HepG2 (cell line): ENCODE data around the gene ERF. TPM values are rescaled to one million over a fixed set of nuclear protein-coding genes. Genes with fewer than 3 reads are reported as not detected.

Source experiments
- ATAD3A ChIP-seq: sonication (generic); formaldehyde crosslinking; IDR thresholded peaks from 2 replicates; pipeline ENCODE4 v1.4.0; 2020; ENCODE audit warnings: missing genetic modification reagents
- ATF1 ChIP-seq: IDR thresholded peaks from 2 replicates; pipeline ENCODE4 v1.6.1; 2016; ENCODE audit warnings: mild to moderate bottlenecking, control low read depth
- DNMT1 ChIP-seq: sonication (generic); formaldehyde crosslinking; IDR thresholded peaks from 2 replicates; pipeline ENCODE4 v1.5.1; 2020; ENCODE audit warnings: mild to moderate bottlenecking, missing genetic modification reagents
- HNF4A ChIP-seq: sonication (generic); formaldehyde crosslinking; IDR thresholded peaks from 2 replicates; pipeline ENCODE4 v1.4.0; 2020; ENCODE audit warnings: missing genetic modification reagents
- HOXA3 ChIP-seq: sonication (generic); formaldehyde crosslinking; IDR thresholded peaks from 2 replicates; pipeline ENCODE4 v1.5.0; 2020; ENCODE audit warnings: missing genetic modification reagents
- IRF2 ChIP-seq: IDR thresholded peaks from 2 replicates; pipeline ENCODE4 v1.6.1; 2018; ENCODE audit warnings: missing genetic modification reagents, missing compliant biosample characterization
- KAT7 ChIP-seq: IDR thresholded peaks from 2 replicates; pipeline ENCODE4 v1.6.1; 2018; ENCODE audit warnings: borderline replicate concordance, missing compliant biosample characterization
- KMT2B ChIP-seq: IDR thresholded peaks from 2 replicates; pipeline ENCODE4 v1.6.1; 2016; ENCODE audit warnings: missing genetic modification reagents, missing compliant biosample characterization
- MEIS1 ChIP-seq: sonication (generic); formaldehyde crosslinking; IDR thresholded peaks from 2 replicates; pipeline ENCODE4 v1.9.0; 2021; ENCODE audit warnings: mild to moderate bottlenecking, missing genetic modification reagents, moderate library complexity, borderline replicate concordance
- NR2C2 ChIP-seq: sonication (generic); formaldehyde crosslinking; IDR thresholded peaks from 2 replicates; pipeline ENCODE4 v1.4.0; 2020; ENCODE audit warnings: missing genetic modification reagents, mild to moderate bottlenecking, moderate library complexity, borderline replicate concordance
- PAX8 ChIP-seq: sonication (generic); formaldehyde crosslinking; IDR thresholded peaks from 2 replicates; pipeline ENCODE4 v1.8.0; 2022; ENCODE audit warnings: mild to moderate bottlenecking, missing genetic modification reagents, borderline replicate concordance
- PRPF4 ChIP-seq: fragments of 200-400 bp; formaldehyde crosslinking; IDR thresholded peaks from 2 replicates; pipeline ENCODE4 v1.6.1; 2016; ENCODE audit warnings: low read length, low read depth; ENCODE audit not compliant: poor library complexity, severe bottlenecking
- RARG ChIP-seq: sonication (generic); formaldehyde crosslinking; IDR thresholded peaks from 2 replicates; pipeline ENCODE4 v1.4.0; 2020; ENCODE audit warnings: low read depth, mild to moderate bottlenecking, missing genetic modification reagents
- SIX1 ChIP-seq: sonication (generic); formaldehyde crosslinking; IDR thresholded peaks from 2 replicates; pipeline ENCODE4 v1.4.0; 2020; ENCODE audit warnings: missing genetic modification reagents, borderline replicate concordance
- SYNCRIP ChIP-seq: fragments of 200-400 bp; formaldehyde crosslinking; IDR thresholded peaks from 2 replicates; pipeline ENCODE4 v1.6.1; 2018; ENCODE audit warnings: mild to moderate bottlenecking, low read depth, low read length; ENCODE audit not compliant: insufficient read depth
- TEAD3 ChIP-seq: optimal IDR thresholded peaks from 2 replicates; pipeline ENCODE3; 2016; ENCODE audit warnings: borderline replicate concordance
- TOE1 ChIP-seq: sonication (generic); formaldehyde crosslinking; IDR thresholded peaks from 2 replicates; pipeline ENCODE4 v1.4.0; 2020; ENCODE audit warnings: mild to moderate bottlenecking, missing genetic modification reagents
- ZBTB8A ChIP-seq: sonication (generic); formaldehyde crosslinking; IDR thresholded peaks from 2 replicates; pipeline ENCODE4 v1.4.0; 2020; ENCODE audit warnings: mild to moderate bottlenecking, low read depth, missing genetic modification reagents, borderline replicate concordance
- ZIK1 ChIP-seq: sonication (generic); formaldehyde crosslinking; IDR thresholded peaks from 2 replicates; pipeline ENCODE4 v1.5.0; 2020; ENCODE audit warnings: mild to moderate bottlenecking, low read depth, missing genetic modification reagents, borderline replicate concordance
- ZNF292 ChIP-seq: sonication (generic); formaldehyde crosslinking; IDR thresholded peaks from 2 replicates; pipeline ENCODE4 v1.8.1; 2022; ENCODE audit warnings: mild to moderate bottlenecking, low read depth, missing genetic modification reagents, borderline replicate concordance
- ZNF296 ChIP-seq: sonication (generic); formaldehyde crosslinking; conservative IDR thresholded peaks from 2 replicates; pipeline ENCODE4 v1.5.0; 2020; ENCODE audit warnings: mild to moderate bottlenecking, missing genetic modification reagents
- ZNF350 ChIP-seq: sonication (generic); formaldehyde crosslinking; IDR thresholded peaks from 2 replicates; pipeline ENCODE4 v1.4.0; 2020; ENCODE audit warnings: mild to moderate bottlenecking, low read depth, missing genetic modification reagents, borderline replicate concordance
- polyA plus RNA-seq, 8 experiments: library from polyadenylated mRNA; depleted of rRNA in 3 of 8; stranded (reverse) in 7 of 8; unstranded in 1 of 8; fragments of >200 nt; fragmentation: Illumina TruSeq in 4 of 8; extraction: Trizol in 4 of 8; gene quantifications; 2 replicates each; pipeline versions ENCODE4 v1.2.1 to v1.2.3, GENCODE V29; 2011 to 2016; ENCODE audit warnings: low read depth in 4 of 8, missing spikeins in 1 of 8, mixed read lengths in 1 of 8; ENCODE audit not compliant: insufficient read depth in 1 of 8
- total RNA-seq, 5 experiments: library from RNA; depleted of rRNA; stranded (reverse); fragments of >200 nt; fragmentation: Illumina TruSeq; extraction: Trizol; gene quantifications; 2 replicates each; pipeline ENCODE4 v1.2.3, GENCODE V29; 2016; ENCODE audit warnings: low read depth in 1 of 5
- TF ChIP-seq, protein P1 (sequence below): IDR thresholded peaks from 2 replicates; pipeline ENCODE4 v1.6.1; 2016; ENCODE audit warnings: mild to moderate bottlenecking
- TF ChIP-seq, protein P2 (sequence below): sonication (generic); formaldehyde crosslinking; IDR thresholded peaks from 2 replicates; pipeline ENCODE4 v1.5.0; 2020; ENCODE audit warnings: missing genetic modification reagents
- TF ChIP-seq, protein P3 (sequence below): IDR thresholded peaks from 2 replicates; pipeline ENCODE4 v1.6.1; 2012; ENCODE audit warnings: inconsistent platforms
- TF ChIP-seq, protein P4 (sequence below): sonication (generic); formaldehyde crosslinking; IDR thresholded peaks from 2 replicates; pipeline ENCODE4 v1.5.1; 2020; ENCODE audit warnings: mild to moderate bottlenecking, missing genetic modification reagents, moderate library complexity
- TF ChIP-seq, protein P5 (sequence below): sonication (generic); formaldehyde crosslinking; IDR thresholded peaks from 2 replicates; pipeline ENCODE4 v1.5.1; 2020; ENCODE audit warnings: mild to moderate bottlenecking, missing genetic modification reagents, borderline replicate concordance

Gene ERF
- total and polyA plus RNA-seq, 2 of the 13 experiments (the other 11 are each of a cell fraction or from before 2014, with no cell fraction given): 67.1 to 69.9 TPM

DNA sequence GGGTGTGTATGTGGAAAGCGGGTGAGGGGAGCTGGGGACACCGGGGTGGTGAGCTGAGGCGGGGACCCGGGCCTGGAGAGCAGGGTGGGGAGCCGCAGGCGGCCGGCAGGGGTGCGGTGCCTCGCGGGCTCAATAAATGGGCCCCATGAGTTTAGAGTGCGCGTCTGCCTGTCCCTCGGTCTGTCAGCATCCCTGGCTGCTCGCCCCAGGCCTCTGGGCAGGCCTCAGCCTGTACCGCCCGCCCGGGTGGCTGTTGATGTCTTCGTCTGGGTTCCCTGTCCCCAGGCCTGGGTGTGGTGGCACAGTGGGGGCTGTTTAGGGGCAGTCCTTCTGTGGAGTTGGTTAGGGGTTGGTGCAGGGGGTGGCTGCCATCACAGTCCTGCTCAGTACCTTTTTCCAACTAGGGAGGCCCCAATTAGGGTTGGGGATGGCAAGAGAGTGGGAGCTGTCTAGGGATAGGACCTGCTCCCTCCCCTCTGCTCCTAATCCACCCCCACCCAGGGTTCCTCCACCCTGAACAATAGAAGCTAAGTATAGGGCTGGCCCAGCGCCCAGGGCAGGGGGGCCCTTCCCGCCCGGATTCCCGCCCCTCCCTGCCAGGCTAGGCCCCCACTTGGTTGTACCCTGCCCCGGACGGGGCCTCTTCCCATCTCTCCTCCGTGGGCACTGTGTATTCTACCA is 26.4 kb upstream of the ERF start (continued):
- TF ChIP-seq, protein P1, sequence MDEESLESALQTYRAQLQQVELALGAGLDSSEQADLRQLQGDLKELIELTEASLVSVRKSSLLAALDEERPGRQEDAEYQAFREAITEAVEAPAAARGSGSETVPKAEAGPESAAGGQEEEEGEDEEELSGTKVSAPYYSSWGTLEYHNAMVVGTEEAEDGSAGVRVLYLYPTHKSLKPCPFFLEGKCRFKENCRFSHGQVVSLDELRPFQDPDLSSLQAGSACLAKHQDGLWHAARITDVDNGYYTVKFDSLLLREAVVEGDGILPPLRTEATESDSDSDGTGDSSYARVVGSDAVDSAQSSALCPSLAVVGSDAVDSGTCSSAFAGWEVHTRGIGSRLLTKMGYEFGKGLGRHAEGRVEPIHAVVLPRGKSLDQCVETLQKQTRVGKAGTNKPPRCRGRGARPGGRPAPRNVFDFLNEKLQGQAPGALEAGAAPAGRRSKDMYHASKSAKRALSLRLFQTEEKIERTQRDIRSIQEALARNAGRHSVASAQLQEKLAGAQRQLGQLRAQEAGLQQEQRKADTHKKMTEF: peak; percentile 54; the same call in 1 of the 2 replicates
- TF ChIP-seq HOXA3 (CRISPR knock-in tag) (no peak), TOE1 (CRISPR knock-in tag) (no peak), KMT2B (CRISPR knock-in tag) (no peak), KAT7 (CRISPR knock-in tag) (no peak), PAX8 (CRISPR knock-in tag) (no peak), RARG (CRISPR knock-in tag) (no peak), PRPF4 (no peak), ZNF350 (CRISPR knock-in tag) (peak; percentile 32; the same call in 1 of the 2 replicates), ATAD3A (CRISPR knock-in tag) (no peak), ZNF296 (no peak), IRF2 (CRISPR knock-in tag) (no peak), ZNF292 (CRISPR knock-in tag) (no peak), HNF4A (CRISPR knock-in tag) (peak; percentile 31; the same call in 1 of the 2 replicates), SIX1 (CRISPR knock-in tag) (no peak), ATF1 (CRISPR knock-in tag) (no peak), MEIS1 (CRISPR knock-in tag) (no peak), SYNCRIP (no peak), TEAD3 (CRISPR knock-in tag) (no peak), NR2C2 (CRISPR knock-in tag) (no peak), ZIK1 (CRISPR knock-in tag) (no peak), ZBTB8A (CRISPR knock-in tag) (no peak), DNMT1 (CRISPR knock-in tag) (no peak)
- TF ChIP-seq, protein P2, sequence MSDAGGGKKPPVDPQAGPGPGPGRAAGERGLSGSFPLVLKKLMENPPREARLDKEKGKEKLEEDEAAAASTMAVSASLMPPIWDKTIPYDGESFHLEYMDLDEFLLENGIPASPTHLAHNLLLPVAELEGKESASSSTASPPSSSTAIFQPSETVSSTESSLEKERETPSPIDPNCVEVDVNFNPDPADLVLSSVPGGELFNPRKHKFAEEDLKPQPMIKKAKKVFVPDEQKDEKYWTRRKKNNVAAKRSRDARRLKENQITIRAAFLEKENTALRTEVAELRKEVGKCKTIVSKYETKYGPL: no peak
- TF ChIP-seq, protein P3, sequence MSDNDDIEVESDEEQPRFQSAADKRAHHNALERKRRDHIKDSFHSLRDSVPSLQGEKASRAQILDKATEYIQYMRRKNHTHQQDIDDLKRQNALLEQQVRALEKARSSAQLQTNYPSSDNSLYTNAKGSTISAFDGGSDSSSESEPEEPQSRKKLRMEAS: no peak
- TF ChIP-seq, protein P4, sequence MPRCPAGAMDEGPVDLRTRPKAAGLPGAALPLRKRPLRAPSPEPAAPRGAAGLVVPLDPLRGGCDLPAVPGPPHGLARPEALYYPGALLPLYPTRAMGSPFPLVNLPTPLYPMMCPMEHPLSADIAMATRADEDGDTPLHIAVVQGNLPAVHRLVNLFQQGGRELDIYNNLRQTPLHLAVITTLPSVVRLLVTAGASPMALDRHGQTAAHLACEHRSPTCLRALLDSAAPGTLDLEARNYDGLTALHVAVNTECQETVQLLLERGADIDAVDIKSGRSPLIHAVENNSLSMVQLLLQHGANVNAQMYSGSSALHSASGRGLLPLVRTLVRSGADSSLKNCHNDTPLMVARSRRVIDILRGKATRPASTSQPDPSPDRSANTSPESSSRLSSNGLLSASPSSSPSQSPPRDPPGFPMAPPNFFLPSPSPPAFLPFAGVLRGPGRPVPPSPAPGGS (CRISPR knock-in tag): no peak
- TF ChIP-seq, protein P5, sequence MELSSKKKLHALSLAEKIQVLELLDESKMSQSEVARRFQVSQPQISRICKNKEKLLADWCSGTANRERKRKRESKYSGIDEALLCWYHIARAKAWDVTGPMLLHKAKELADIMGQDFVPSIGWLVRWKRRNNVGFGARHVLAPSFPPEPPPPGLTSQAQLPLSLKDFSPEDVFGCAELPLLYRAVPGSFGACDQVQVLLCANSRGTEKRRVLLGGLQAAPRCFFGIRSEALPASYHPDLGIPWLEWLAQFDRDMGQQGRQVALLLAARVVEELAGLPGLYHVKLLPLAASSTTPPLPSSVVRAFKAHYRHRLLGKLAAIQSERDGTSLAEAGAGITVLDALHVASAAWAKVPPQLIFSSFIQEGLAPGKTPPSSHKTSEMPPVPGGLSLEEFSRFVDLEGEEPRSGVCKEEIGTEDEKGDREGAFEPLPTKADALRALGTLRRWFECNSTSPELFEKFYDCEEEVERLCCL: no peak
